IPS DF 6.9 (cell line): ENCODE data around the gene IGSF9B.

Experiments
- DNase-seq: peaks from one replicate; pipeline ENCODE4 v3.0.0-alpha.2; 2013; ENCODE audit warnings: low read depth, low spot score
- H3K27ac ChIP-seq: one replicate; pipeline ENCODE4 v1.5.1; 2013; ENCODE audit warnings: low read length, control low read depth
- H3K27me3 ChIP-seq: 2 replicates; pipeline ENCODE4 v1.6.1; 2013; ENCODE audit warnings: mild to moderate bottlenecking, low read length; ENCODE audit not compliant: control insufficient read depth, insufficient read depth
- H3K36me3 ChIP-seq: 2 replicates; pipeline ENCODE4 v1.6.1; 2013; ENCODE audit warnings: low read length; ENCODE audit not compliant: control insufficient read depth, insufficient read depth
- H3K4me1 ChIP-seq: 2 replicates; pipeline ENCODE4 v1.6.1; 2013; ENCODE audit warnings: low read length; ENCODE audit not compliant: control insufficient read depth, insufficient read depth
- H3K4me3 ChIP-seq: 2 replicates; pipeline ENCODE4 v1.5.1; 2013; ENCODE audit warnings: mild to moderate bottlenecking, low read length
- H3K9me3 ChIP-seq: 2 replicates; pipeline ENCODE4 v1.6.1; 2013; ENCODE audit warnings: low read length, inconsistent platforms; ENCODE audit not compliant: control insufficient read depth, insufficient read depth
- WGBS: extraction: QIAGEN DNeasy Blood & Tissue Kit; methylation state at CpG from one replicate; pipeline ENCODE4 v1.1.7; 2013; ENCODE audit warnings: mixed read lengths, missing lambda C conversion rate; ENCODE audit not compliant: insufficient read length, insufficient coverage; 5-methylcytosine and 5-hydroxymethylcytosine counted together

IGSF9B gene

GRCh38 chr11:133860151-133860550 lies 96.6 kb downstream of the IGSF9B start:
- Histone ChIP-seq H3K9me3 (no peaks in the 10 kb centered on the region), H3K27me3 (no peaks in the 10 kb centered on the region), H3K4me3 (no peak overlapping the region), H3K27ac (no peak overlapping the region), H3K4me1 (no peaks in the 10 kb centered on the region), H3K36me3 (no peaks in the 10 kb centered on the region)
- no peak for DNase-seq
- WGBS, result no CpG with 5 or more reads among the region's 6 CpGs
